B cell (primary cell): ENCODE results near the gene HEBP2. TPM values are rescaled to one million over a fixed set of nuclear protein-coding genes. Genes with fewer than 3 reads are reported as not detected.

Experiments
- ATAC-seq: fragments of 200-7000 bp; cut with Tn5 transposase; one replicate; pipeline ENCODE4 v1.10.0; 2021; ENCODE audit warnings: low read depth, mild to moderate bottlenecking, moderate number of reproducible peaks, moderate library complexity
- CTCF ChIA-PET: fragments of 350-600 bp; sonication (Branson Sonifier 250); formaldehyde crosslinking; loops from one replicate; lab custom pipeline; 2021; ENCODE audit warnings: antibody characterized with exemption, inconsistent platforms; lab: Charles Lee
- POLR2A ChIA-PET: fragments of 350-600 bp; sonication (Branson Sonifier 250); formaldehyde crosslinking; loops from one replicate; lab custom pipeline; 2021; ENCODE audit warnings: antibody characterized with exemption; lab: Charles Lee
- DNase-seq: peaks from one replicate; pipeline ENCODE4 v3.0.0; 2013
- H2AFZ ChIP-seq: 2 replicates; pipeline ENCODE4 v1.6.1; 2012; ENCODE audit warnings: mild to moderate bottlenecking, low read depth, low read length; ENCODE audit not compliant: insufficient read depth, poor library complexity, severe bottlenecking
- H3K27ac ChIP-seq, 2 donors: 1 replicate in 1 of 2; 2 replicates in 1 of 2; pipeline ENCODE4 v1.5.1; 2012 to 2013; ENCODE audit warnings: low read length in 2 of 2, mild to moderate bottlenecking in 2 of 2, moderate library complexity in 1 of 2
- H3K27me3 ChIP-seq, 4 experiments: fragments of 200-600 bp in 1 of 4; sonication (generic) in 1 of 4; replicated peaks in 1 of 4; 1 replicate in 2 of 4; 2 replicates in 2 of 4; pipeline versions ENCODE4 v1.6.1 to v1.7.0; 2013 to 2016; ENCODE audit warnings: low read length in 3 of 4, mild to moderate bottlenecking in 2 of 4, mixed read lengths in 1 of 4, moderate library complexity in 1 of 4; ENCODE audit not compliant: insufficient read depth in 4 of 4, control insufficient read depth in 3 of 4; ENCODE audit errors: control extremely low read depth in 1 of 4
- H3K36me3 ChIP-seq, 2 experiments: replicated peaks in 1 of 2; 1 replicate in 1 of 2; 2 replicates in 1 of 2; pipeline versions ENCODE4 v1.6.1 to v1.7.1; 2013; ENCODE audit warnings: low read length in 1 of 2; ENCODE audit not compliant: insufficient read depth in 2 of 2, control insufficient read depth in 1 of 2; ENCODE audit errors: control extremely low read depth in 1 of 2, extremely low read depth in 1 of 2
- H3K4me1 ChIP-seq, 2 donors: fragments of 200-600 bp in 1 of 2; sonication (generic) in 1 of 2; 1 replicate in 1 of 2; 2 replicates in 1 of 2; pipeline versions ENCODE4 v1.5.1 to v1.6.1; 2013 to 2017; ENCODE audit warnings: low read length in 2 of 2; ENCODE audit not compliant: control insufficient read depth in 2 of 2, insufficient read depth in 2 of 2
- H3K4me2 ChIP-seq: replicated peaks from 2 replicates; pipeline ENCODE3; 2012; ENCODE audit warnings: mild to moderate bottlenecking, low read depth, low read length; ENCODE audit not compliant: poor library complexity, severe bottlenecking
- H3K4me3 ChIP-seq, 5 experiments: fragments of 200-600 bp in 1 of 5; sonication (generic) in 1 of 5; 1 replicate in 3 of 5; 2 replicates in 2 of 5; pipeline versions ENCODE4 v1.5.1 to v1.7.0; 2011 to 2016; ENCODE audit warnings: low read length in 4 of 5, mild to moderate bottlenecking in 4 of 5, low read depth in 2 of 5, control low read depth in 1 of 5, moderate library complexity in 1 of 5; ENCODE audit not compliant: insufficient read depth in 1 of 5; ENCODE audit errors: control extremely low read depth in 1 of 5, extremely low read depth in 1 of 5
- H3K79me2 ChIP-seq: fragments of 200-600 bp; sonication (generic); one replicate; pipeline ENCODE4 v1.6.0; 2016; ENCODE audit warnings: low read length; ENCODE audit not compliant: control insufficient read depth, insufficient read depth
- H3K9ac ChIP-seq: fragments of 200-600 bp; sonication (generic); 2 replicates; pipeline ENCODE4 v1.6.1; 2017; ENCODE audit warnings: mild to moderate bottlenecking, low read length, moderate library complexity
- H3K9me3 ChIP-seq, 3 donors: one replicate each; pipeline versions ENCODE4 v1.6.1 to v1.7.1; 2013; ENCODE audit warnings: low read length in 2 of 3; ENCODE audit not compliant: control insufficient read depth in 2 of 3, insufficient read depth in 1 of 3; ENCODE audit errors: control extremely low read depth in 1 of 3
- H4K20me1 ChIP-seq: 2 replicates; pipeline ENCODE4 v1.6.0; 2012; ENCODE audit warnings: mild to moderate bottlenecking, low read length; ENCODE audit not compliant: insufficient read depth, control insufficient read depth, poor library complexity, severe bottlenecking
- H3K27ac Mint-ChIP-seq: one replicate; pipeline ENCODE4 v1.8.0; 2021; ENCODE audit warnings: mixed read lengths
- H3K27me3 Mint-ChIP-seq: one replicate; pipeline ENCODE4 v1.8.0; 2021; ENCODE audit warnings: mixed read lengths
- H3K4me1 Mint-ChIP-seq: one replicate; pipeline ENCODE4 v1.8.0; 2021; ENCODE audit warnings: mixed read lengths
- H3K4me3 Mint-ChIP-seq: one replicate; pipeline ENCODE4 v1.8.0; 2021; ENCODE audit warnings: mixed read lengths
- H3K9me3 Mint-ChIP-seq: one replicate; pipeline ENCODE4 v1.8.0; 2022; ENCODE audit warnings: mixed read lengths; ENCODE audit not compliant: insufficient read depth
- EZH2 ChIP-seq: IDR thresholded peaks from 2 replicates; pipeline ENCODE4 v1.6.1; 2012; ENCODE audit warnings: borderline replicate concordance, low read depth, mild to moderate bottlenecking, moderate library complexity, low read length; ENCODE audit not compliant: insufficient read depth, poor library complexity, severe bottlenecking
- WGBS: methylation state at CpG from one replicate; pipeline ENCODE4 v1.1.5; 2013; ENCODE audit warnings: missing lambda C conversion rate; ENCODE audit not compliant: insufficient coverage; 5-methylcytosine and 5-hydroxymethylcytosine counted together
- intact Hi-C: fragments of 100-400 bp; cut with micrococcal nuclease; formaldehyde crosslinking; loops from one replicate; pipeline ENCODE4 v1.10.0; 2022
- polyA plus RNA-seq: library from polyadenylated mRNA; depleted of rRNA; stranded (reverse); fragments of >200 nt; gene quantifications from 2 replicates; pipeline ENCODE4 v1.2.3, GENCODE V29; 2012
- total RNA-seq, 2 donors: library from RNA; stranded (reverse); fragments of 120-200 nt in 1 of 2; gene quantifications; 1 replicate in 1 of 2; 2 replicates in 1 of 2; pipeline versions ENCODE4 v1.2.3 to v1.2.4, GENCODE V29; 2013 to 2022
- TF ChIP-seq, protein P1 (sequence below): fragments of 200-600 bp; IDR thresholded peaks from one replicate; pipeline ENCODE4 v1.8.0; 2022; ENCODE audit warnings: antibody characterized with exemption, mild to moderate bottlenecking

HEBP2 gene
- total and polyA plus RNA-seq, 2 donors (not counting 1 experiment from before 2014, with no cell fraction given), result 12.4 to 35.1 TPM

DNA sequence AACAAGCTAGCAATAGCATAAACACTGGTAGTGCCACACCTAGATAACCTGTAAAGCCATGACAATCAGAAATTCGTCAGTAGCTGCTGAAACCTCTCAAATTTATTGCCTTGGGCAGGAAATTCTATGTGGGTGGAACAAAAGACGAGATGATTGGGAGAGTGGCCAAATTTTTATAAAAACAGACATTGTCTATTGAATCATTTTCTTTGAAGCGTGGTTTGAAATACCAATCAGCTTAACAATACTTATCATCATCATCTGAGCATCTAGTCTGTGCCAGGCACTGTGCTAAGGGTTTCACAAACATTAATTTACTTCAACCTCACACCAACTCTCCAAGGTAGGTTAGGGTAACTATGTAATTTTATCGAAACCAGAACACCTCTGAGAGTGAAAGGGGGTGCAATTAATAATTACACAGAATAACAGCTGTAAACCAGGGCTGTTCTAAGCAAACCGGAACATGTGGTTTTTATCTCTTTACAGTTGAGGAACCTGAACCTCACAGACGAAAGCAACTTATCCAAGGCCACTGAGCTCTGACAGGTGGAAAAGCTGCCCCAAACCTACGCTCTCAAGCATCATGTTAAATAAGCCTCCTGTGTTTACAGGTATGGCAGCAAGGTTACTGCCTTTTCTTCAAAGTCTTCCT is 51.9 kb downstream of the HEBP2 start:
- no peaks in the 10 kb centered on the region for H3K9me3 ChIP-seq
- DNase-seq (peak; percentile 70), ATAC-seq (peak; percentile 75)
- H3K27ac ChIP-seq, result peak overlapping the region in 1 of 2 donors; percentile 3
- intact Hi-C loops, result loop anchor here (2.0 kb wide), 1 partner anchor 43 kb away; the partner anchor contains the start of gene NHSL1
- H3K36me3 ChIP-seq, result no peaks in the 10 kb centered on the region
- Mint-ChIP-seq H3K4me1 (peaks cover 21% of the 10 kb centered on the region), H3K27me3 (peaks cover 3% of the 10 kb centered on the region), H3K9me3 (no peaks in the 10 kb centered on the region), H3K4me3 (peak overlapping the region; percentile 76), H3K27ac (peak overlapping the region; percentile 66)
- TF ChIP-seq EZH2, result no peak
- TF ChIP-seq, protein P1, sequence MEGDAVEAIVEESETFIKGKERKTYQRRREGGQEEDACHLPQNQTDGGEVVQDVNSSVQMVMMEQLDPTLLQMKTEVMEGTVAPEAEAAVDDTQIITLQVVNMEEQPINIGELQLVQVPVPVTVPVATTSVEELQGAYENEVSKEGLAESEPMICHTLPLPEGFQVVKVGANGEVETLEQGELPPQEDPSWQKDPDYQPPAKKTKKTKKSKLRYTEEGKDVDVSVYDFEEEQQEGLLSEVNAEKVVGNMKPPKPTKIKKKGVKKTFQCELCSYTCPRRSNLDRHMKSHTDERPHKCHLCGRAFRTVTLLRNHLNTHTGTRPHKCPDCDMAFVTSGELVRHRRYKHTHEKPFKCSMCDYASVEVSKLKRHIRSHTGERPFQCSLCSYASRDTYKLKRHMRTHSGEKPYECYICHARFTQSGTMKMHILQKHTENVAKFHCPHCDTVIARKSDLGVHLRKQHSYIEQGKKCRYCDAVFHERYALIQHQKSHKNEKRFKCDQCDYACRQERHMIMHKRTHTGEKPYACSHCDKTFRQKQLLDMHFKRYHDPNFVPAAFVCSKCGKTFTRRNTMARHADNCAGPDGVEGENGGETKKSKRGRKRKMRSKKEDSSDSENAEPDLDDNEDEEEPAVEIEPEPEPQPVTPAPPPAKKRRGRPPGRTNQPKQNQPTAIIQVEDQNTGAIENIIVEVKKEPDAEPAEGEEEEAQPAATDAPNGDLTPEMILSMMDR, result no peak
- H3K4me3 ChIP-seq, result peak overlapping the region in 2 of 5 experiments; percentile 36 to 44
- peak overlapping the region; percentile 42 for H3K9ac ChIP-seq
- peaks cover 19 to 24% of the 10 kb centered on the region in 2 donors for H3K4me1 ChIP-seq
- H3K79me2 ChIP-seq, result no peaks in the 10 kb centered on the region
- ChIA-PET CTCF (interaction anchor here (0.6 to 1.9 kb wide), 7 partner anchors 18 to 340 kb away, joined by 3 to 9 read pairs (median 4); partner anchors contain the start of gene HEBP2), POLR2A (no interaction called here)
- peak overlapping the region; percentile 3 for H2AFZ ChIP-seq
- WGBS, result 15% methylated on average over 3 of the region's 7 CpGs
- no peaks in the 10 kb centered on the region for H4K20me1 ChIP-seq
- peak overlapping the region; percentile 68 for H3K4me2 ChIP-seq
- H3K27me3 ChIP-seq, result no peaks in the 10 kb centered on the region

DNA sequence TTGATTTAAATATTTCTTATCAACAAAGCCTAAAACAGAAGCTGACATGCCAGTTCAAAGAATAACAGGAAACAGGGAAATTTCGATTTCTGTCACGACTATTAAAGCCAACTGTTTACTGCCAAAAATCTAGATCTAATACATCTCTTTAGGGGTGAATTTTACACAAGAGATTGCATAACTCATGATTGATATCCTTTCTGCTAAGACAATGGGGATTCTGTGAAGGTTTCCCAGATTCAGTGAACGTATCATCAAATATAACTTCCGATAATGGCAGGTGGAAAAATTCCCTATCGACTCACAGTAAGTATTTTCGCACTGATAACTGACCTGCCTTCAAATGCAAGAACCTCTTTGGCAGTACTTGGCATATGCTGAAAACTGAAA is 52.4 kb downstream of the HEBP2 start:
- CTCF ChIA-PET, result interaction anchor here (0.9 to 1.9 kb wide), 4 partner anchors 17 to 341 kb away, joined by 4 to 9 read pairs (median 6); no protein-coding TSS in a partner anchor
- H3K27ac ChIP-seq, result no peak overlapping the region
- H3K27ac Mint-ChIP-seq, result peak overlapping the region; percentile 66

More for the DNA sequence above, 52.4 kb downstream of the HEBP2 start:
- POLR2A ChIA-PET, result no interaction called here
- Histone ChIP-seq H2AFZ (no peak overlapping the region), H3K9me3 (no peaks in the 10 kb centered on the region), H3K27me3 (no peaks in the 10 kb centered on the region), H3K4me1 (peaks cover 19 to 24% of the 10 kb centered on the region in 2 donors), H3K36me3 (no peaks in the 10 kb centered on the region), H4K20me1 (no peaks in the 10 kb centered on the region), H3K79me2 (no peaks in the 10 kb centered on the region), H3K4me3 (peak overlapping the region in 1 of 5 experiments; percentile 36), H3K9ac (peak overlapping the region; percentile 42), H3K4me2 (peak overlapping the region; percentile 68)
- DNase-seq (no peak), ATAC-seq (no peak)
- intact Hi-C loops, result loop anchor here (2.0 kb wide), 1 partner anchor 42 kb away; the partner anchor contains the start of gene NHSL1
- TF ChIP-seq EZH2, result no peak
- TF ChIP-seq, protein P1, result no peak
- Mint-ChIP-seq H3K27me3 (peaks cover 3% of the 10 kb centered on the region), H3K4me1 (peaks cover 21% of the 10 kb centered on the region), H3K4me3 (peak overlapping the region; percentile 76), H3K9me3 (no peaks in the 10 kb centered on the region)
- WGBS, result no CpG with 5 or more reads among the region's 6 CpGs
